Measurements from ENCODE around the gene MTG2. TPM values are rescaled to one million over a fixed set of nuclear protein-coding genes. Genes with fewer than 3 reads are reported as not detected.

Gene MTG2
- total and polyA plus RNA-seq, 2 of the 8 experiments (the other 6 are each of a cell fraction or from before 2014, with no cell fraction given) = 14.4 to 22.8 TPM

- TF ChIP-seq SAP30 (IDR thresholded peaks at IDR 0.05; ENCODE audit: insufficient read depth, insufficient replicate concordance, low read length) = no peak
- no peak for TF ChIP-seq NANOG (IDR thresholded peaks at IDR 0.05; ENCODE audit: insufficient read depth, low read depth, low read length, poor library complexity, severe bottlenecking)
- no peak for TF ChIP-seq ASH2L (IDR thresholded peaks at IDR 0.05; ENCODE audit: low read length)
- no peak for TF ChIP-seq KDM5A (IDR thresholded peaks at IDR 0.05; ENCODE audit: low read length)
- TF ChIP-seq CBX8 (IDR thresholded peaks at IDR 0.05; ENCODE audit: borderline replicate concordance, low read depth, low read length) = no peak
- TF ChIP-seq JUND (IDR thresholded peaks at IDR 0.05; ENCODE audit: low read length) = no peak
- TF ChIP-seq RNF2 (IDR thresholded peaks at IDR 0.05; ENCODE audit: borderline replicate concordance, low read depth, low read length, missing control alignments, poor library complexity, severe bottlenecking) = no peak
- TF ChIP-seq CHD7 (IDR thresholded peaks at IDR 0.05; ENCODE audit: insufficient replicate concordance, low read length) = no peak
- TF ChIP-seq SUZ12 (IDR thresholded peaks at IDR 0.05; ENCODE audit: low read length) = no peak
- no peak for TF ChIP-seq SIRT6 (IDR thresholded peaks at IDR 0.05; ENCODE audit: low read length)
Observed at GRCh38 chr20:62162765-62163484, 19.9 kb upstream of the MTG2 start (continued).
